Glutamatergic neuron (in vitro differentiated cells): ENCODE measurements around the gene FEZ2. TPM values are rescaled to one million over a fixed set of nuclear protein-coding genes. Genes with fewer than 3 reads are reported as not detected.

Source experiments
- DNase-seq: peaks from one replicate; pipeline ENCODE4 v3.0.0; 2022
- H3K27ac Mint-ChIP-seq: one replicate; pipeline ENCODE4 v1.8.0; 2020; ENCODE audit warnings: mild to moderate bottlenecking, mixed read lengths, inconsistent platforms; ENCODE audit not compliant: unreplicated experiment
- H3K27me3 Mint-ChIP-seq: one replicate; pipeline ENCODE4 v1.8.0; 2020; ENCODE audit warnings: mild to moderate bottlenecking, moderate library complexity, mixed read lengths, inconsistent platforms; ENCODE audit not compliant: unreplicated experiment
- H3K36me3 Mint-ChIP-seq: one replicate; pipeline ENCODE4 v1.8.0; 2020; ENCODE audit warnings: mild to moderate bottlenecking, mixed read lengths, inconsistent platforms; ENCODE audit not compliant: unreplicated experiment
- H3K4me1 Mint-ChIP-seq: one replicate; pipeline ENCODE4 v1.8.0; 2020; ENCODE audit warnings: mild to moderate bottlenecking, low read depth, mixed read lengths, inconsistent platforms; ENCODE audit not compliant: unreplicated experiment
- H3K4me3 Mint-ChIP-seq: one replicate; pipeline ENCODE4 v1.8.0; 2020; ENCODE audit warnings: mild to moderate bottlenecking, mixed read lengths, inconsistent platforms; ENCODE audit not compliant: unreplicated experiment
- H3K9me3 Mint-ChIP-seq: one replicate; pipeline ENCODE4 v1.8.0; 2020; ENCODE audit warnings: mild to moderate bottlenecking, moderate library complexity, mixed read lengths, inconsistent platforms; ENCODE audit not compliant: unreplicated experiment
- long read RNA-seq: library from polyadenylated mRNA; unstranded; transcript quantifications from one replicate; pipeline ENCODE4 v2.0.0, GENCODE V29; 2020; ENCODE audit not compliant: unreplicated experiment
- total RNA-seq: library from RNA; stranded (reverse); fragmentation: NEBNext Ultra II Directional; extraction: Animal tissue kit (Norgen Biotek cat#: 25700); gene quantifications from one replicate; pipeline ENCODE4 v1.2.1, GENCODE V29; 2021; ENCODE audit not compliant: unreplicated experiment
- TF ChIP-seq, protein P1 (sequence below): fragments of 200-600 bp; sonication (generic); IDR thresholded peaks from one replicate; pipeline ENCODE4 v1.5.0; 2021; ENCODE audit not compliant: partially characterized antibody, unreplicated experiment

The FEZ2 gene, protein sequence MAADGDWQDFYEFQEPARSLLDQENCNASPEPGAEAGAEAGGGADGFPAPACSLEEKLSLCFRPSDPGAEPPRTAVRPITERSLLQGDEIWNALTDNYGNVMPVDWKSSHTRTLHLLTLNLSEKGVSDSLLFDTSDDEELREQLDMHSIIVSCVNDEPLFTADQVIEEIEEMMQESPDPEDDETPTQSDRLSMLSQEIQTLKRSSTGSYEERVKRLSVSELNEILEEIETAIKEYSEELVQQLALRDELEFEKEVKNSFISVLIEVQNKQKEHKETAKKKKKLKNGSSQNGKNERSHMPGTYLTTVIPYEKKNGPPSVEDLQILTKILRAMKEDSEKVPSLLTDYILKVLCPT
- 47.3 TPM for total RNA-seq
- long read RNA-seq, partial matches to known transcripts: 5 of 11 reads
- long read RNA-seq, other reads (novel, unspliced or antisense): 6 of 11 reads

DNA sequence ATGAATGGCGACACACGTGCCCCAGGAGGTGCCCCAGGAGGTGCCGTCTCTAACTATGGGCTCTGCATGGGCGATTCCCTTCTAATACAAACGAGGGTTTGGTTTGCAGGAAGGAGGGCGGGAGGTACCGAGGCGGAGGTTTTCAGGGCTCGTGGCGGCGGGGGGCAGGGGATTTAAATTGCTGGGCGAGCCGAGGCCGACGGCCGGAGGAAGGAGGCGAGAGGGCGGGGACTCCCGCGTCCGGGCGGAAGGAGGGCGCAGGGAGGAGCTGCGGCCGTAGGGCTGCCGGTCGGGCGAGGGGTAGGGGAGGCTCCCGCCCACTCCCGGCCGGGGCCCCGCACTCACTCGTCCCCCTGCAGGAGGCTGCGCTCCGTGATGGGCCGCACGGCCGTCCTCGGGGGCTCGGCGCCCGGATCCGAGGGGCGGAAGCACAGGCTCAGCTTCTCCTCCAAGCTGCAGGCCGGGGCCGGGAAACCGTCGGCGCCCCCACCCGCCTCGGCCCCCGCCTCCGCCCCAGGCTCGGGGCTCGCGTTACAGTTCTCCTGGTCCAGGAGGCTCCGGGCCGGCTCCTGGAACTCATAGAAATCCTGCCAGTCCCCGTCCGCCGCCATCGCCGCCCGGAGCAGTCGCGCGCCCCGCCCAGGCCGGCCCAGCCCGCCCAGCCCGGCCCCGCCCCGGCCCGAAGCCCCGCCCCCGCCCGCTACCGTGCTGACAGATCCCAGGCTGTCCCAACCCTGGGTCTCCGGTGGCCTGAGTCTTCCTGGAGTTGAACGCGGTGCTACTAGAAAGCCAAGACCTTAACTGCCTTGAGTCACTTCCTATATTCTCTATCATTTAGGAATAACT, at the start of gene FEZ2:
Gene FEZ2 (minus strand): TSS at position 637 of the 846 bp plus-strand sequence. CDS start 26 bp downstream, at position 611.
- H3K4me3 Mint-ChIP-seq: peak within 1 kb of the TSS; percentile 87
- H3K36me3 Mint-ChIP-seq: no peaks in the 10 kb centered on the region
- H3K27ac Mint-ChIP-seq: peak within 1 kb of the TSS; percentile 57

DNA sequence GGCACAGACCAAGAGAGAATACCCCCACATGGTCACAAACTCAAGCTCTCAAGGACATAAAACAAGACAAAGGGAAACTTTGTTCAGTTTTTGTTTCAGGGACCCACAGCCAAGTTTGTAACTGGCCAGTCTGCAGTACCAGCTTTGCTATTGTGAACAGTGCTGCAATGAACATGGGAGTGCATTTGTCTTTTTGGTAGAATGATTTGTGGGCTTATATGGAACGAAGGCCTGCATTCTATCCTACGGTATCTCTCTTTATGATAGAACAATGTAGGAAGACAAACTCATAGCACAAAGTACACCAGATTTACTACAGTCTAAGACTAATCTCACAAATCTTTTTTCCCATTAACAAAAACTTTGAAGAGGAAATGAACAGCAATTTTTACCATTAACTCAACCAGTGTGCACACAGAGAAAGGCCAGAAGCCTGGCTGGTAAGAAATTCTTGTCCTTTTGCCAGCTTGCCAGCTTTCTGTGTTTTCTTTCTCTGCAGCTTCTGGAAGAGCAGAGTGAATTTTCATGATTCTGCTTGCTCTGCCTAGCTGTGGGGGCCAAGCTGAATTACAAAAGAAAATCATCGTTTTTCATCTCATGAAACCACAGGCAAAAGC, 37.1 kb upstream of the FEZ2 start:
- Mint-ChIP-seq H3K27ac (no peak overlapping the region), H3K4me3 (no peak overlapping the region), H3K9me3 (peaks cover 3% of the 10 kb centered on the region), H3K36me3 (no peaks in the 10 kb centered on the region), H3K27me3 (no peaks in the 10 kb centered on the region), H3K4me1 (no peaks in the 10 kb centered on the region)
- TF ChIP-seq, protein P1, sequence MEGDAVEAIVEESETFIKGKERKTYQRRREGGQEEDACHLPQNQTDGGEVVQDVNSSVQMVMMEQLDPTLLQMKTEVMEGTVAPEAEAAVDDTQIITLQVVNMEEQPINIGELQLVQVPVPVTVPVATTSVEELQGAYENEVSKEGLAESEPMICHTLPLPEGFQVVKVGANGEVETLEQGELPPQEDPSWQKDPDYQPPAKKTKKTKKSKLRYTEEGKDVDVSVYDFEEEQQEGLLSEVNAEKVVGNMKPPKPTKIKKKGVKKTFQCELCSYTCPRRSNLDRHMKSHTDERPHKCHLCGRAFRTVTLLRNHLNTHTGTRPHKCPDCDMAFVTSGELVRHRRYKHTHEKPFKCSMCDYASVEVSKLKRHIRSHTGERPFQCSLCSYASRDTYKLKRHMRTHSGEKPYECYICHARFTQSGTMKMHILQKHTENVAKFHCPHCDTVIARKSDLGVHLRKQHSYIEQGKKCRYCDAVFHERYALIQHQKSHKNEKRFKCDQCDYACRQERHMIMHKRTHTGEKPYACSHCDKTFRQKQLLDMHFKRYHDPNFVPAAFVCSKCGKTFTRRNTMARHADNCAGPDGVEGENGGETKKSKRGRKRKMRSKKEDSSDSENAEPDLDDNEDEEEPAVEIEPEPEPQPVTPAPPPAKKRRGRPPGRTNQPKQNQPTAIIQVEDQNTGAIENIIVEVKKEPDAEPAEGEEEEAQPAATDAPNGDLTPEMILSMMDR: no peak
- DNase-seq: no peak

More for the DNA sequence above, at the start of gene FEZ2:
- Mint-ChIP-seq H3K9me3 (peaks cover 2% of the 10 kb centered on the region), H3K4me1 (peaks cover 12% of the 10 kb centered on the region), H3K27me3 (peaks cover 2% of the 10 kb centered on the region)
- TF ChIP-seq, protein P1: no peak
- peak; percentile 85 for DNase-seq

DNA sequence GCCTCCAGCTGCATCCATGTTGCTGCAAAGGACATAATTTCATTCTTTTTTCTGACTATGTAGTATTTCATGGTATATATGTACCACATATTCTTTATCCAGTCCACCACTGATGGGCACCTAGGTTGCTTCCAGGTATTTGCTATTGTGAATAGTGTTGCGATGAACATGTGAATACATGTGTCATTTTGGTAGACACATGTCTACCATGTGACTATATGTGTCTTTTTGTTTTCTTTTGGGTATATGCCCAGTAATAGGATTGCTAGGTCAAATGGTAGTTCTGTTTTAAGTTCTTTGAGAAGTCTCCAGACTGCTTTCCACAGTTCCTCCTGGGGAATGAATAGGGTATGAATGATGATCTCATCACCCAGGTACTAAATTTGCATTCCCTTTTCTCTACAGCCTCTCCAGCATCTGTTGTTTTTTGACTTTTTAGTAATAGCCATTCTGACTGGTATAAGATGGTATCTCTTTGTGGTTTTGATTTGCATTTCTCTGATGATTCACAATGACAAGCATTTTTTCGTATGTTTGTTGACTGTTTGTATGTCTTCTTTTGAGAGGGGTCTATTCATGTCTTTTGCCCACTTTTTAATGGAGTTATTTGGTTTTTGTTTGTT, 35.6 kb upstream of the FEZ2 start:
- H3K27ac Mint-ChIP-seq: no peak overlapping the region

DNA sequence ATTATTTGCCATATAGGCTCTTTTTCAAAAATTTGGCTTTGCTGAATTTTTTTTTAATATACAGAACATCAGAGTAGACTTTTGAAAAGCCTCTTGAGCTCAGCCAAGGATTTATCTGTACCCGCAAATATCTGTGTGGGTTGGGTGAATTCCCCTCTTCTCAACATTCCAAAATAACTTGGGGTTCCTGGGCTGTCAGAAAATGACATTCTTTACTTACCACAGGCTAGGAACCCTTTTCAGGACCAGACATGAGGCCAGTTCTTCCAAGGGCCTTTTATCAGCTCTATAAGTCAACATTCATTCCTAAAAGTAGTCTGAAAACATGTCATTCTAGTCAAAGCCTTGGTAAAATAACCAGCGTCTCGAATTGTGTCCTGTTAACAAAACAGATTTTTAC, 28.8 kb upstream of the FEZ2 start:
- Mint-ChIP-seq H3K27me3 (no peaks in the 10 kb centered on the region), H3K36me3 (no peaks in the 10 kb centered on the region), H3K4me1 (no peaks in the 10 kb centered on the region), H3K4me3 (no peak overlapping the region), H3K9me3 (no peaks in the 10 kb centered on the region), H3K27ac (no peak overlapping the region)
- no peak for DNase-seq
- TF ChIP-seq, protein P1: no peak

More for the DNA sequence above, 35.6 kb upstream of the FEZ2 start:
- Mint-ChIP-seq H3K4me1 (no peaks in the 10 kb centered on the region), H3K4me3 (no peak overlapping the region), H3K9me3 (peaks cover 3% of the 10 kb centered on the region), H3K36me3 (no peaks in the 10 kb centered on the region), H3K27me3 (no peaks in the 10 kb centered on the region)
- no peak for DNase-seq
- TF ChIP-seq, protein P1: no peak
